Germinal center (tissue), 1 donor: ENCODE results near the gene TGFBR3.

Experiments used
- DNase-seq: peaks from one replicate; pipeline ENCODE4 v3.0.0; 2012; ENCODE audit warnings: mixed read lengths, low spot score

Gene TGFBR3

DNA sequence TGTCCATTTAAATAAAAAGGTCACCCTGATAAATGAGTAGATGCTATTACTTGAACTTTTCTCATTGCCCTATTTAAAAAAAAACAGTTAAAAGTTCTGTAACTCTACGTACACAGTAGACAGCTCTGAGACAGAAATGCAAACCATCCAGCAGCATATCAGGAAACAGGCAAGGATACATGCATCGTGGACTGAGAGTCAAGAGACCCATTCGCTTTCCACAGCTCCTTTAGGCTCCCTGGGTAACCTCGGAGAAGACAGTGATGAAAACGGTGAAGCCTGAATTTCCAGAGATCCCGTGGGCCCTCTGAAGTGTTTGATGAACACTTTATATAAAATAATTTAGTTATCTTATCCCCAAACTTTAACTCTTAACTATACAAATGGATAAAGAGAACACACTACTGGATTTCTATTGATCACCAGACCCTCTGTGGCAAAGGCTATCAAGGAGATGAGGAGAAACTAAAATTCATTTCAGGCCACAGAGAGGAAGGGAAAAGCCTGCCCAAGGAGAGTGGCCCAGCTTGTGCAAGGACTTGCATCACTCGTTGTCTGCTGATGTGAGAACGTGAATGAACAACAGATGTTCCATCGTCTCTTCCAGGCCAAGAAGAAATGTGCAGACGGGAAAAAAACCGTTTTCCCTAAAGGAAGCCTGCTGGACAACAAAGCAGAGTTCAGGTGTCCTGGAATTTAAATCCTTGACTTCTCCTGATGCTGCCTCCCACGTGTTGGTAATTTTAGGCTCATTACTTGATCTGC is 131.0 kb downstream of the TGFBR3 start:
- no peak for DNase-seq

DNA sequence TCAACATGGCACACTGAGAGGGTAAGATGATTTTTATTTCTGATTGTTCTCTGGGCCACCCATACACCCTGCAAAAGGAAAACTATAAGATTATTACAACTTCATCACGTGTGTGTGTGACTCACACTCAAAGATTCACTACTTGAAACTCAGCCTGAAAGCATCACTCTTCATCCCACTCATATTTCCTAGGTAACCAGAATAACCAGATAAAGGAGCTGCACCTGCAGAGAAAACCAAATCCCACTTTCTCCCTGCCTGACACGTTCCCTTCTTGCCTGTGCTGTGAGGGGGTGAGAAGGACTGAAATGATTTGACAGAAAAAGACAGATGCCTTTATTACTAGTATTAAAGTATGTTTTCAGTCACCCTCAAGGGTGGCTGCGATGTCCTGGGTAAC is 131.6 kb downstream of the TGFBR3 start:
- DNase-seq = no peak

DNA sequence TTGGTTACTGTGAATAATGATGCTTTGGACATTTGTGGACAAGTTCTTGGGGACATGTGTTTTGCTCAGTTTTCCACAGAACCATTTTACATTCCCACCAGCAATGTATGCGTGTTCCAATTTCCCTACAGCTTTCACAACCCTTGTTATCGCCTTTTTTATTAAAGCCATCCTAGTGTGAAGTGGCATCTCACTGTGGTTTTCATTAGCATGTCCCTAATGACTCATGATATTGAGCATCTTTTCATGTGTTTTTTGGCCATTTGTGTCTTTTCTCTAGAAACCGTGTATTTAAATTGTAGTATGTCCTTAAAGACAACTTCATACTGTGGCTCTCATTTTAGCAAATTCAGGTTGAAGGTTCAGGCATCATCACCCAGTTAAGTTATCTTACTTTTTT is 132.1 kb downstream of the TGFBR3 start:
- DNase-seq = no peak

DNA sequence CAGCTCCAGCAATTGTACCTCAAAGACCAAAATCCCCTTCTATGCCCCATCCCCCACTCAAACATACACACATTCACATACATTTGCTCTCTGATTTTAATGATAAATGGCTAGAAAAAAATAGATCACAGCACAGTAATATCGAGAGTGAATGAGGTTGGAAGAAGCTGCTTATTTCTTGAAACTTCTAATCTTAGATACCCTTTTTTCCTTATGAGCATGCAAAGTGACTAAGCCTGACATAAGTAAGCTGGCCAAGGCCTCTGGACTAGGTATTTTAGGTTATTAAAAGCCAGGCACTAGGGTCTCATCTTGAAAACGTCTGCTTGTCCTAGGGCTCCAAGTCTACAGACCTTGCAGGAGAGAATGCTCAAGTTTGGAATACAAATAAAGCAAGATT is 133.6 kb downstream of the TGFBR3 start:
- no peak for DNase-seq

- DNase-seq = no peak
Observed at GRCh38 chr1:91751275-91751674, 134.7 kb downstream of the TGFBR3 start.

DNA sequence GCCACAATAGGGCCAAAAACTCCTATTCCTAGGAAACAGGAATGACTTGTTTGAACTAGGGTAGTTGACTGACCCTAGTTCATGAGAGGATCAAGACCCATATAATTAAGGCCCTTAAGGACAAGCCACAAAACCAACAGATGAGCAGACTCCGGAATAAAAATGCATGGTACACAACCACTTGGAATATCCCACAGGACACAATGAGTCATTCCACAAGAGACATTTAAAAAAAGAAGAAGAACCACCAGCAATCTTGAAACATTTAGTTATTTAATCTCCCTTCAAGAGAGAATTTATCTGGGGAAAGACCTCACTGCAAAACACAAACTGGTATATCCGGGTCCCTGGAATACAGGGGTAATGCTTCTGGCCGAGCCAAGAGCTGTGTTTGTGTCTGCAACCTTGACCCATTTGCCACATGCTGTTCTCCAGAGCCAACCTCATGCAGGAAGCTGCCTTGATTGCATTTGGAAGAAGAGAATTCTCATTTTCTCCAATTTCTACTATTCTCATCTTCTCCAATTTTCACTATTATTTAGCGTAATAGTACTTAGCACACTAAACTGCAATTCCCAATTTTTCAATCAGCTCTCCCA is 135.5 kb downstream of the TGFBR3 start:
- no peak for DNase-seq

- no peak for DNase-seq
Observed at GRCh38 chr1:91749788-91750231, 136.1 kb downstream of the TGFBR3 start.

- DNase-seq = no peak
Observed at GRCh38 chr1:91747666-91748065, 138.3 kb downstream of the TGFBR3 start.

DNA sequence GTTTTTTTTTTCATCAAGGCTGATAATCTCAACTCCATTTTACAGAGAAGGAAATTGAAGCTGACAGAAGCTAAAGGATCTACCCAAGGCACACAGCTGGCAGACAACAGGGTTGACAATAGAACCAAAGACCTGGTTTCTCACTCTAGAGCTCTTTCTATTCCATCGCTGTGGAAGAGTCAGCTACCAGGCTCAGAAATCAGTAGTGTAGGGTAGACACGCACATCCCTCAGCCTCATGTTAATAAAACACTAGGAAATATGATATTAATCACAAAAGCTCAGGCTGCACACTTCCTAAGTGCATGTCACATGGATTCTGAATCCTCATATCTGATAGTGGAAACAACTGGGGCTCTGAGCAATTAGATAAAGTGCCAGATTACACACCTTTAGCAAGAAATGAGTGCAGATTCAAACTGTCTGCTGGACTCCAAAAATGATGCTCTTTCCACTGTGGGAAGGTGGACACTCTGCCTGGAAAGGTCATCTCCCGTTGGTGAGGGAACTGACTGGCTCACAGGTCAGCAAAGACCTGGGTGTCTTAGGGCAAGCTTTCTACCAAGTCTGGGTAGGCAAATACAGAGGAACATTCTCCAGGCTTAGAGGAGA is 139.1 kb downstream of the TGFBR3 start:
- DNase-seq = no peak

DNA sequence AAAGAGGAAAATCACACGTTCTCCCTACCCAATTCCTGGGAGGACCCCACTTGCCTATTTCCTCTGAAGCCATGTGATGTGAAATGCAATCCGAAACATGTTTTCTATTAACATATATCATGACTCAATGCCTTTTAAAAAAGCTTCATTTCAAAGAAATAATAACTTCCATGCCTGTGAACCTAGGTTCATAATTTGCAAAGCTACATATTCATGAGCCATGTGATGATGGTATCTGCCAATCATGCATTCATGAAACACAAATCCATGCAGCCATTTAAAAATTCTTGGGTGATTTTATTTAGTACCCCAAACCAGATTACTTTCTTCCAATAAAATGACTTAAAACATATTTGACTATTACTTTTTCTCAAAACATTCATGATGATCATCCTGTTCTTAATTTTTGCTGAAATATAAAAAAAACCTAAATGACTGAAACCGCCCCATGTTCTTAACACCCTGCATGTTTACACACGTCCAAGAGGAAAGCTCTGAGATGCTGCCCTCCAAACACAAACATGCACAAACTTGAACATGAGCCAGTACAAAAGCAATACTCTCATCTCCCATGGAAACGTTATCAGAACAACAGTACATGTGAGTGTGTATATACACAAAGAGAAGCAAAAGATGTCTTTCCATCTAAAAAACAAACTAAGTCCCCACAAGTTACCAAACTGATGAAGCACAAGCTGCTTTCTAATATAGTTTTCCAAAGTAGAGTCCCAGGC is 140.1 kb downstream of the TGFBR3 start:
- no peak for DNase-seq

GRCh38 chr1:91744953-91745639 is 140.9 kb downstream of the TGFBR3 start:
- DNase-seq = no peak

DNA sequence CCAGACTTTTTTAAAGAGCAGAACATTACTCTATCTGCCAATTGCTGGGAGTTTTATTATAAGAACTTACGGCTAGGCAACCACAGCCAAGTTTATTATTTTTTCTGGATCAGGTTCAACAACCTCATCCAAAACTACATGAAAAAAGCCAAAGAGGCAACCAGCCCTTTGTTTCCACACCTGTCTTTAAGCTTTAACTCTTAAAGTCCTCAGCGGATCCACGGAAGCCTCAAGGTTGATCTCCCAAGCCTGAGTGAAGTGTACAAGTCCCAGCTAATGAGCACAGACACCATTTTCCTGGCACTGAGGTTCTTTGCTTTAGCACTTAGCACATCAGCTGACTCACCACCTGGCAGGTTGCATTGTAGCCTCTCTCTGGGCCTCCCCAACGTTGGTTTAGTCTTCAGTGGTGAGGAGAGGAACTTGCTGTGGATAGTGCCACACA is 143.1 kb downstream of the TGFBR3 start:
- DNase-seq = no peak

DNA sequence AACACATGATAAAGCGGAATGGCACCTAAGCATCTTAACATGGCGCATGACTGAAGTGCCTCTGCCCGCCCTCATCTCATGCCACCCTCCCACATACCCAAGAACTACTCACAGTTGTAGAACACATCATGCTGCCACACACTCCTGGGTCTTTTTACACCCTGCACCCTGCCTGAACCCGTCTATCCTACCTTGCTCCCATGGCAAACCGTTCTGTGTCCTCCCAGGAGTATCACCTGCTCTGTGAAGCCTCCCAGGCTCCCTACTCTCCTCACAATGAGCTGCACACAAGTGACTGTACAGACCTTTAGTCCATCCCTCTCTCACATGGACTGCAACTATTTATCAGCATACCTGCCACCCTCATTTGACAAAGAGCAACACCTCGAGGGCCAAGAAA is 144.0 kb downstream of the TGFBR3 start:
- no peak for DNase-seq

GRCh38 chr1:91741301-91741700 is 144.7 kb downstream of the TGFBR3 start:
- no peak for DNase-seq

GRCh38 chr1:91737650-91738049 is 148.3 kb downstream of the TGFBR3 start:
- no peak for DNase-seq

DNA sequence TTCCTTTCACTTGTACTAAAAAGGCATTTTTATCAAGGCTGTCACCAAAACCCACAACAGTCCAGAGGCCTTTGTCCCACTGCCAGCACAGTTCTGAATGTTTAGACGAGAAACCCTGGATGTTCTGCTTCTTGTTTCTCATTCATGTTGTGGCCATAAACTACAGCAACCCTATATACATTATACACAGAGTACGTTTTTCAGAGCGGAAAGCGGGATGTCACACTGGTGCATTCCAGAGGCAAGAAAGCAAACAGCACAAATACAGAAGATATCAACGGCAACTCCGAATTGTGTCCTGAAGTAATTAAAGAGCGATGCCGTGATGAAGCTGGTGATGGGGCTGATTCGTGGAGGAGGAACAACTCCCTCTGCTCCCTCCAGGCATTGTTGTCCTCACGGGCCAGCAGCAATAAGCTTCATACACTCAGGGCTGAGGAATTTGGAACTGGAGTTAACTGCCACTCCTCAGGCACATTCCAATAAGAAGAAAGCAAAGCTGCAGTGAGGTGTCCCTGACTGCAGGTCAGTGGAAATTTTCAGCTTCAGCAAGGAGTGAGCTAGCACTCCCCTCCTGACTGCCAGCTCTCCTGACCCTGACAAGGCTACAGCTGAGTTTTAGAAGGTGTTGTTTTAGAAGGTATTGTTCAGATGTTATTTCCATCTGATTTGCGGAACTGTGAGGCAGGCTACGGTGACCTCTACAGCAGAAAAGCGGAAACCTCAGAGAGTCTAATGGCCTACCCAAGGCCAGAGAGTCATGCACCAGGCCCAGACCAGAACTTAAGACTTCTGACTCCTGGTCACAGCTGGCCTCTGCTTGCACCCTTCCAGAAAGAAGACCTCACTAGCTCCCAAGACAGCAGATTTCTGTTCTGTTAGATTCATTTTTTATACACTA is 149.0 kb downstream of the TGFBR3 start:
- no peak for DNase-seq

DNA sequence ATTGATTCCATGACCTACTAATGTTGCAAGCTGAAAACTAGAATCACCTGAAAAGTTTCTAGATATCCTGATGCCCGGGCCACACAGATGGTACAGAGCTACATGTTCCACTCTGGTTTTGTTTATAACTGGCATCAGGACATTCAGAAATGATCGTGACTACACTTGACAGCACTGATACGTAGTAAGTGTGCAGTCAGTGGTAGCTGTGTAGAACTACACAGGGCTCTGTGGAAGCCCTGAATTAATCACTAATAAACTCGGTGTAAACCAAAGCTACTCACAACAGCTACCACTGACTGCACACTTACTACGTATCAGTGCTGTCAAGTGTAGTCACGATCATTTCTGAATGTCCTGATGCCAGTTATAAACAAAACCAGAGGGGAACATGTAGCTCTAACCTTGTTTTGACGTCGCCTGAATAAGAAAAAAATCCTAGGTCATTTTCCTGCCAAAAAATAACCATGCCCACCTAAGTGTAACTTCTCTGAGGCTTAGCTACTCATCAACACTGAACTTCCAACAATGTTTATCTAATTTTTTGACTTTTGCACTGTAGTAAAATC is 149.7 kb downstream of the TGFBR3 start:
- no peak for DNase-seq

DNA sequence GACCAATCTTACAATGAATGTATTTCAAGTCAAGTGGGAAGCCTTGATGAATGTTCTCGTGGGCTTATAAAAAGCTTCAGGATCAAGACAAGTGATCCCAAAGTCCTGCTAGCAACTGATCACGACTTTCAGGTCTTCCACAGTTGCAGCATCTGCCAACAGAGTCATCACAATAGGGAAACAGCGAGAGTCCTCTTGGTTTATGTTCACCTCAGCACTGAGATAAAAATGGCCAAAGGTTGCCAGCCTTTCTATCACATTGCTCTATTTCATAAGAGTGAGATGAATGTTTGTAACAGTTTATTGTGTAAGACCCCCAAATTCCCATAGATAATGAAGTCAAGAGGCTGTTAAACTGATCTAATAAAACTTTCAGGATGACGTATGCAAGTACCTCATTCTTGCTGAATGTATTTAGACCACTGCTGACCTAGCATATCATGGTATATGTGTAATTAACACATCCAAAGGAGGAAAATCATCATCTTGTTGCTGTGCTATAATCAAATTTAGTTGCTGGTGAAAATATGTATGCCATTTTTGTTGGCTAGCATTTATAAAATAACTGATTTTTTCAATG is 150.6 kb downstream of the TGFBR3 start:
- no peak for DNase-seq

DNA sequence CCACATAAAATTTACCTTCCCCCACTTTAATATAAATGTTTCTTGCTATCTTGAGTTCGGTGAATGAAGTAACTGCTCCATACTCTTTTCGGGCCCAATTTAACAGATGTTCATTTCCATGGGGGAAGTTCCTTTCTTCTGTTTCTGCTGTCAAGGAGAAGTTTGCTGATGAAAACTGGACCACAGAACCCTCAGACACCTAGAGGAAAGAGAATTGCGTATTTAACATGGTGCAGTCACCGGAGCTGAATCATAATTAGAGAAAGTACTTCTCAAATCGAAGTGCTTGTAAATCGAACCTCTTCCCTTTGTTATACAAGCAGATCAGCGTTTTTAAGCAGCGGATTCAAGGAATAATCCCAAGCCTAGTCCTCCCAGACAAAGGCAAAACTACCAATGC is 151.2 kb downstream of the TGFBR3 start:
- DNase-seq = no peak

DNA sequence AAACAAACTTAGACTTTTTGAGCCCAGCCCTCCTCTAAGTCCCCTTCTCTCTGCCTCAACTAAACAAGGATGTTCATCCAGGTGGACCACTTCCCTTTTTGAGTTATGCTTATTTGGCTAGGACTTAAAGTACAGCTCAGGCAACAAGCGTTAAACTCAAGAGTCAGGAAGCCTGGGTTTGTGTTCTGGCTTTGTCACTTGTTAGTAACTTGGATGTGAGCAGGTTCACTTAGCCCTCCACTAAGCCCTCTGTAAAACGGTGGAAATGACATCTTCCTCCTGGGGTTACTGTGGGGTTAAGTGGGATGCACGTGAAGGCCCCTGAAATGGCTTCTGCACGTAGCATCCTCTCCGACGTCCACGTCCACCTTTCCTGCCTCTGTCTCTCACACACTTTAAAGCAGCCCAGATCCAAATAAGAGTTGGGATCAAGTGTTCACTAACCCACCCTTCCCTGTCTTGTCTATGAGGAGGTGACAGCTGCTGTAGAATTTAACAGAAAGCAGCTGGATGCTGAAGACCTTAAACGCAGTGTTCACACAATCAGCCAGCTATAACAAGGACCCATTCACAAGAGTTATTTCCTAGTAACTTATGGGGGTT is 152.7 kb downstream of the TGFBR3 start:
- no peak for DNase-seq
